C4-2B (cell line): ENCODE measurements around the gene FFAR3.

Experiments used
- H3K27ac ChIP-seq: fragments of 450-650 bp; 2 replicates; pipeline ENCODE4 v1.5.1; 2017
- ZFX ChIP-seq: fragments of 450-650 bp; IDR thresholded peaks from 2 replicates; pipeline ENCODE4 v1.6.1; 2017
- TF ChIP-seq, protein P1 (sequence below): fragments of 450-650 bp; conservative IDR thresholded peaks from 2 replicates; pipeline ENCODE4 v1.5.1; 2017; ENCODE audit warnings: mild to moderate bottlenecking

The FFAR3 gene

DNA sequence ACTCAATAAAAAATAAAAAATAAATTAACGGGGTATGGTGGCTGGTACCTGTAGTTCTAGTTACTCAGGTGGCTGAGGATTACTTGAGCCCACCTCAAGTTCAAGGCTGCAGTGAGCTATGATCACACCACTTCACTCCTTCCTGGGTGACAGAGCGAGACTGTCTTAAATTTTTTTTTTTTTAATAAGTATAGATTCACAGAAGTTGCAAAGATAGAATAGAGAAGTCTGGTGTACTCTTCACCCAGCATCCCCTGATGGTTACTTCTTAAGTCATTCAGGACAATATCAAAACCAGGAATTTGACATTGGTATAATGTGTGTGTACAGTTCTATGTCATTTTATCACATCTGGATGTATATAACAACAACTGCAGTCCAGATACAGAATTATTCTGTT, 37.0 kb upstream of the FFAR3 start:
- H3K27ac ChIP-seq: no peak overlapping the region
- TF ChIP-seq, protein P1, sequence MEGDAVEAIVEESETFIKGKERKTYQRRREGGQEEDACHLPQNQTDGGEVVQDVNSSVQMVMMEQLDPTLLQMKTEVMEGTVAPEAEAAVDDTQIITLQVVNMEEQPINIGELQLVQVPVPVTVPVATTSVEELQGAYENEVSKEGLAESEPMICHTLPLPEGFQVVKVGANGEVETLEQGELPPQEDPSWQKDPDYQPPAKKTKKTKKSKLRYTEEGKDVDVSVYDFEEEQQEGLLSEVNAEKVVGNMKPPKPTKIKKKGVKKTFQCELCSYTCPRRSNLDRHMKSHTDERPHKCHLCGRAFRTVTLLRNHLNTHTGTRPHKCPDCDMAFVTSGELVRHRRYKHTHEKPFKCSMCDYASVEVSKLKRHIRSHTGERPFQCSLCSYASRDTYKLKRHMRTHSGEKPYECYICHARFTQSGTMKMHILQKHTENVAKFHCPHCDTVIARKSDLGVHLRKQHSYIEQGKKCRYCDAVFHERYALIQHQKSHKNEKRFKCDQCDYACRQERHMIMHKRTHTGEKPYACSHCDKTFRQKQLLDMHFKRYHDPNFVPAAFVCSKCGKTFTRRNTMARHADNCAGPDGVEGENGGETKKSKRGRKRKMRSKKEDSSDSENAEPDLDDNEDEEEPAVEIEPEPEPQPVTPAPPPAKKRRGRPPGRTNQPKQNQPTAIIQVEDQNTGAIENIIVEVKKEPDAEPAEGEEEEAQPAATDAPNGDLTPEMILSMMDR: no peak
- TF ChIP-seq ZFX: no peak

DNA sequence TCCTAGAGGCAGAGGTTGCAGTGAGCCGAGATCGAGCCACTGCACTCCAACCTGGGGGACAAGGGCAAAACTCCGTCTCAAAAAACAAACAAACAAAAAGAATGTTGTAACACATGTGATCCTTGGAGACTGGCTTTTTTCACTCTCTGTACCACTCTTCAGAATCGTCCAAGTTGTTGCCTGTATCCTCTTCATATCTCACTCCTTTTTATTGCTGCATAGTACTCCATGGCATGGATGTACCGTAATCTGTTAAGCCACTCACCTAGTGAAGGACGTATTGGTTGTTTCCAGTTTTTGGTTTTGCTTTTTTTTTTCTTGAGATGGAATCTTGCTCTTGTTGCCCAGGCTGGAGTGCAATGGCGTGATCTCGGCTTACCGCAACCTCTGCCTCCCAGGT, 36.2 kb upstream of the FFAR3 start:
- TF ChIP-seq, protein P1: no peak
- TF ChIP-seq ZFX: no peak
- no peak overlapping the region for H3K27ac ChIP-seq

DNA sequence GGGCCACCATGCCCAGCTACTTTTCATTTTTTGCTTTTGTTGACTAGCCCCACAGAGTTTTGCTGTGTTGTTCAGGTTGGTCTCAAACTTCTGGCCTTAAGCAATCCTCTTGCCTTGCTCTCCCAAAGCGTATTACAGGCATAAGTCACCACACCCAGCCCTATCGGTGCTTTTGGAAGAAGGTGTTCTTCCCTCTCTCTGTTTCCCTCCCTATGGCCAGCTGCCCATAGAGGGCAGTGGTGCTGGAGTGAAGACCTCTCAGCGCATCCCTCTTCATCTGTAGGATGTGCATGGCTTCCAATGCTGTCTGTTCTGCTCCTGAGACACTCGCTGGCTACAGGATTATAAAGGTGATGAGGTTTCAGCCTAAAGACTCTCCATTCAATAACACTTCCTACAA, 30.6 kb upstream of the FFAR3 start:
- no peak for TF ChIP-seq ZFX
- TF ChIP-seq, protein P1: no peak
- no peak overlapping the region for H3K27ac ChIP-seq

DNA sequence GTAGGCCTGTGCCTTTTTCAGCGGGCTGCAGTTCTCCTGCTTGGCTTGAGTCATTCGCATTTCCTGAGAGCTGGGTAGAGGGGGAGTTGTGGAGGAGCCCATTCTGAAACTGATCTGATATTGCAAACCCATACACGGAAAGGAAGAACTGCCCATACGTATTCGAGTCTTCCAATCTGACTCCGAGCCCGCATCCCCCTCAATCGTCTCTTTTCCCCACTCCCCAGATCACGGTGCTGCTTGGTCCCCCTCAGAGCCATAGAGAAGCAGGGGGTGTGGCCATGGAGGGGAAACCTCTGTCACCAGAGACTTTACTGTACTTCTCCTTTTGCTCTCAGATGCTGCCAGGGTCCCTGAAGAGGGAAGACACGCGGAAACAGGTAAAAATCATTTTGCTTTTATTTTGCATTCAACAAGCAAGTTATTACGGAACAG, 29.4 kb upstream of the FFAR3 start, which contains the start of gene CD22:
Gene CD22 (plus strand): TSS at position 337 of the 435 bp plus-strand sequence. CDS start 2,854 bp downstream, outside the sequence.
- no peak for TF ChIP-seq ZFX
- TF ChIP-seq, protein P1: no peak
- H3K27ac ChIP-seq: no peak within 1 kb of the TSS

DNA sequence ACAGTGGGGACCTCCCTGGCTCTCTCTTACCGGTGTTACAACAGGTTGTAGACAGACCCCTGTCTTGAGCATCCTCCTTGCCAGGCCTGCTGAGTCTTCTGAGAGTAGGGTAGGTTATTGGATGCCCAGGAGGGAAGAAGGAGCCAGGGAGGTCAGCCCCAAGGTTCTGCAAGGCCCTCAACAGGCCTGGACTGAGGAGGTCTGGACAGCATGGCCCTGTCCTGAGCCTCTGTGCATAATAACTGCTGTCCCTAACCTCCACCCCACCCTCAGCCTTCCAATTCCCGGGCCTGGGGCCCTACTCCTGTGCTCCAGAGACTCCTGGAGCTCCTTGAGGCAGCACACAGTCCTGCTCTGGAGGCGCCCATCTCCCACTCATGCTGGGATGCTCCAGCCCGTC, 28.9 kb upstream of the FFAR3 start:
- no peak overlapping the region for H3K27ac ChIP-seq

DNA sequence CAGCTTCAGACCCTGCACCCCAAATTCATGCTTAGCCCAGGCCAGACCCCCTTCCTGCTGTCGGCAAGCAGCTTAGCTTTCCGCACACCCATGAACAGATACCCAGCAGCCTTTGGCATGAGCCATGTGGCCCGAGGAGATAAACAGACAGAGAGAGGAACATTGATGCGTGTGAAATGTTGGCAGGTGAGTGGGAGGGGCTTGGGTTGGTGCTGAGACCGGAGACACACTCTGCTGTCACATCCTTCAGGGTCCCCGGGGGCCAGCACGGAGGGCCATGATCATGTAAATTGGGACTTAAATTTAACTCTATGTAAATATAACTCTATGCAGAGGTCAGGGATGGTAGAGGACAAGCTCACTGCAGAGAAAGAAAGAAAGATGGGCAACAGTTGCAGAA, 27.8 kb upstream of the FFAR3 start:
- TF ChIP-seq ZFX: no peak
- TF ChIP-seq, protein P1: no peak
- no peak overlapping the region for H3K27ac ChIP-seq

More for the DNA sequence above, 28.9 kb upstream of the FFAR3 start:
- no peak for TF ChIP-seq ZFX
- TF ChIP-seq, protein P1: no peak

DNA sequence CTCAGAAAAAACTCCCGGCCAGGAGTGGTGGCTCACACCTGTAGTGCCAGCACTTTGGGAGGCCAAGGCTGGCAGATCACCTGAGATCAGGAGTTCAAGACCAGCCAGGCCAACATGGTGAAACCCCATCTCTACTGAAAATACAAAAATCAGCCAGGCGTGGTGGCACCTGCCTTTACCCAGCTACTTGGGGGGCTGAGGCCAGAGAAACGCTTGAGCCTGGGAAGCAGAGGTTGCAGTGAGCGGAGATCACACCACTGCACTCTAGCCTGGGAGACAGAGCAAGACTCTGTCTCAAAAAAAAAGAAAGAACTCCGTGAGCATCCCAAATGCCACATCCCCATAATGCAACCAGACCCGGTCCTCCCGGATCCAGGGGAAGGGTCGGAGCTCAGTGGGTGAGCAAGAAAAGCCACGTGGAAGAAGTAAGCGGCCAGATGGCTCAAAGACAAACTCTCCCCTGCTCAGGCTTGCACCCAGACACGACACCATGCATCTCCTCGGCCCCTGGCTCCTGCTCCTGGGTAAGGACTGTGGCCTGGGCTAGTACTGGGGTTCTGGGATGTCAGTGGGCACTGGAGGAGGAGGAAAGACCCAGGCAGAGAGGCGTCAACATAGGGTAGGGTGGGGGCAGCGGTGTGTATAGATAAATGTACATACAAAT, 26.6 kb upstream of the FFAR3 start:
- no peak for TF ChIP-seq ZFX
- TF ChIP-seq, protein P1: no peak
- no peak overlapping the region for H3K27ac ChIP-seq
